Stimulated activated CD4-positive, alpha-beta T cell treated with anti-CD3 and anti-CD28 coated beads, Interleukin-12 subunit alpha, Interleukin-12 subunit beta, amount 100 ng/mL, for 4 hours (primary cell): ENCODE data around the gene ZNRF2.

Experiments used
- DNase-seq: peaks from one replicate; pipeline ENCODE4 v3.0.0-alpha.2; 2020

ZNRF2 gene

GRCh38 chr7:30284298-30285066 lies at the start of gene ZNRF2:
TSS of gene ZNRF2 (plus strand) at chr7:30284597. CDS start at chr7:30285358, 761 bp downstream.
- DNase-seq, result peak; percentile 98

- no peak for DNase-seq
Measured at GRCh38 chr7:30237271-30237695, 47.1 kb upstream of the ZNRF2 start.

DNA sequence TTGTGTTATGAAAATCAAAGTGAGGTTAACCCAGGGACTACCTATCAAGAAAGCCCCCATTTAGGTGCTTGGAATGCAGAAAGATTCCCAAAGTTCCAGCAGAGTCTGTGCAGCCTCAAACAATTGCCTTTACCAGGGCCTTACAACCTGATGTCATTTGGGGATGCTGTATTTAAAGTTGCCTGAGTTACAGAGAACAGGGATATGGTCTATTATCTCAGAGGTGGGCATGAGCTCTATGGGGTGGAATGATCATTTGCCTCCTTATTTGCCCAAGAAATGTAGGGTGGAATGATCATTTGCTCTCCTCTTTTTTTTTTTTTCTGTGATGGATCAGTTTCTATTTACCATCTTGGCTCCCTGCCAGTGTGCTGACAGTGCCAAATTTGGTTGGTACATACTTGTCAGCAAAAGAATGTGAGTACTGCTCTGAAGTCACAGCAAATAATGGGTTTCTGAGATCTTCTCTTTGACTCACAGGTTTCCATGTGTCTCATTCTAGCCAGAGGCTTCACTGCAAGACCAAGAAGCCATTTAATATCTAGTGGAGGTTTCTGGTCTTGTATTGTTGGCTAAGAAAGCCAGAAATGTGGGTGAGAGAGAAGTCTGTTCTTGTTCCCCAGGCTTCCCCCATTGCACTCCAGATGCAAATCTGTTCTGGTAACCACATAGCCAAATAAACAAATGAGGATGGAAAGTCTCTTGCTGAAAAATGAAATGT lies 45.5 kb upstream of the ZNRF2 start:
- DNase-seq, result no peak

GRCh38 chr7:30240106-30240800 lies 44.1 kb upstream of the ZNRF2 start:
- no peak for DNase-seq

DNA sequence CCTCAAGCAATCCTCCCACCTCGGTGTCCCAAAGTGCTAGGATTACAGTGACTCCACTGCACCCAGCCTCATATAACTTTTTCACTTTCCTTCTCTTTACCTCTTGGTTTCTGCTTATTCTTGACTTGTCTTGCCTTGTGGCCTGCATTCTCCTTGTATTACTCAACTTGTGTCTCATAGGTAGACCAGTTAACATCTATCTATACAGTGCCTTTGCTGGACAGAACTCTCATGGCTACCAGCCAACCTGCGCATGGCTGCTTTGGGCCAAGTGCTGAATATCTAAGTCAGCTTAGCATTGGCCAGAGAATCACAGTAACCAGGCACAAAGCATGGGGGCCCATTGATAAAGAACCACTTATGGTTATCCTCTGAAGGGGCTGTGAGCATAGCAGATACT lies 42.6 kb upstream of the ZNRF2 start:
- DNase-seq, result no peak

DNA sequence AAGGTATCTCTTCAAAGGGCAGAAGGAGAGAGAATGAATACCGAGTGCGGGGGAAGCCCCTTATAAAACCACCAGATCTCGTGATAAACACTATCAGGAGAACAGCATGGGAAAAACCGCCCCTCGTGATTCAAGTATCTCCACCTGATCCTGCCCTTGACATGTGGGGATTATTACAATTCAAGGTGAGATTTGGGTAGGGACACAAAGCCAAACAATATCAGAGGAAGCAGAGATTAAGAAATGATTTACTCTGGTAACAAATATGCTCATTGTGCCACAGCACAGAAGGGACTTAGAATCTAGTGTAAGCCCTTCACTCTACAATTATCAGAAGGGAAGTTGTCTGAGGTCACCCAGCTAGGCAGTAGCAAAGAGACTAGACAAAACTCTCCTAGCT lies 40.1 kb upstream of the ZNRF2 start:
- DNase-seq, result no peak

GRCh38 chr7:30245913-30246312 lies 38.5 kb upstream of the ZNRF2 start:
- no peak for DNase-seq

GRCh38 chr7:30246392-30246791 lies 38.0 kb upstream of the ZNRF2 start:
- DNase-seq, result no peak

DNA sequence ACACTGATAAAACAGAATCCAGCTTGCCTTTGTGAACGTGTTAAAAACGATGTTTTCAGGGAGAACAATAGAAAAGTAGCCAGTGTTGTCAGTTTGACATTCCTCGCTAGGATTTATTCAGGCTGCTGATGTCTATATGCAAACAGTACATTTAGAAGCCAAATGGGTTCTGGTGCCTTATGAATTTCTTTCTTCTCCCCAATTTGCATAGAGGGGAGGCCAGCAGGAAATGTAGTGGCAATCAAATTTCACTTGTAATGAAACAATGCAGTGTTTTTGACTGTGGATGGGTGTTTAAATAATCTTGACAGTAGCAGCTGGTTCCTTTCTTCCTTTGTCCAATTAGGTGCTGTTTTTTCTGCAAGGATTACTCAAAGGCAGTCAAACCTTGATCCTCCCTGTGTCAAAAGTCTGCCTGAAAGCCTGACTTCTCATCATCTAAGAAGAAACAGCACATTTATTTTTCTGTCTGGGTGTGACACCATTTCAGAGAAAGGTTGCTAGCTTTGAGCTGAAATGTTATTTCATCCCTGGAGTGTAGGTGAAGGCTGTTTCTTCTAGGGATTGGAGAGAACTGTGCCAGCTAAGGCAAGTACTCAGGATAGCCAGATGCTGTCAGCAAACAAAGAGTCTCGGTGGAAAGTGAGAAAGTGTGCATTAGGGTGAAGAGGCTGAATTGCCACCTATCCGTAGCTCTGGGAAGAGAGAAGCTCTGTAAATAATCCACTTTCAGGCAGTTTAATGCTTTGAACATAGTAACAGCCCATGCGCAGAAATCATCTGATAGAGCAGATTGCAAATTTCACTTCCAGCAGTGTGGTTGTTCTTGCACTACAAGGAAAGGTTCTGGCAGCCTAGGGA lies 36.6 kb upstream of the ZNRF2 start:
- no peak for DNase-seq

GRCh38 chr7:30249316-30249715 lies 35.1 kb upstream of the ZNRF2 start:
- DNase-seq, result no peak

GRCh38 chr7:30249986-30250774 lies 34.2 kb upstream of the ZNRF2 start:
- no peak for DNase-seq

DNA sequence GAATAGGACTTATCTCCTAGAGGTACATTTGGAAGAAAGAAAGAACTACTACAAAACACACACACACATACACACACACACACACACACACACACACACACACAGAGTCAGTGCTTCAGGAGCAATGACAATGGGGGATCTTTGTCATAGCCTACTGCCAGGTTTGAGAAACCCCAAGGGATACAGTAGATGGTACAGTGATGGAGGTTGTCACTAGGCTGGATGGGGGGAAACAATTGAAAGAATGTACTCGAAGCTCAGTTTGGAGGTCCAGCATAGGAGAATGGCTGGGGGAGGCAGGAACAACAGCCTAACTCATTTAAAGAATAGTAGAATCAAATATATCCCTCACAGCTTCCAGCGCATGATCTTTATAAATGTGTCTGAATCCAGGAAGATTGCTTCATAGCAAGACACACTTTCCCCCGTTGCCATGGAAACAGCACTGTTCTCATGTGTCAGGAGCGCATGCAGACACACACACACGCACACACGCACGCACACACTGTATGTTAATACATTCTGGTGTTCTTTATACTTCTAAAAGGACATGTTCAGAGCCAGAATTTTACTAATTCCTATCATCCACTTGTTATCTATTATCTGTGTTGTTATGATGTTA lies 32.6 kb upstream of the ZNRF2 start:
- DNase-seq, result no peak

GRCh38 chr7:30252885-30253795 lies 31.3 kb upstream of the ZNRF2 start:
- DNase-seq, result no peak

GRCh38 chr7:30253796-30254165 lies 30.6 kb upstream of the ZNRF2 start:
- DNase-seq, result no peak

DNA sequence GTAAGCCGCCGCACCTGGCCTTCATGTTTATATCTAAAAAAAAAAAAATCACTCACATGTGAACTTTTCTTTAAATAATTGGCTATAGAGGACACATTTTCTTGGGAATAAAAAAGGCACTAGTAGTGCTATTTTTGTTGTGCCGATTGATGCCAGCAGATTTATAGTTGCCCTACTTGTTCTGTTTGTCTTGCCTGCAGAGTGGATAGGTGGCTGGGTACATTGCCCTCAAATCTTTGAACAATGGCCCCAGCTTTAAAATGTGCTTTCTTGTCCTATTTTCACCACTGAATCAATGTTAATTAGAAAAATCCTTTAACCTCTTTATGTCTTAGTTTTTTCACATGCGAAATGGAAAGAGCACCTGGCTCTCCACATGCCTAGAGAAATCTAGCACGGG lies 30.1 kb upstream of the ZNRF2 start:
- no peak for DNase-seq

DNA sequence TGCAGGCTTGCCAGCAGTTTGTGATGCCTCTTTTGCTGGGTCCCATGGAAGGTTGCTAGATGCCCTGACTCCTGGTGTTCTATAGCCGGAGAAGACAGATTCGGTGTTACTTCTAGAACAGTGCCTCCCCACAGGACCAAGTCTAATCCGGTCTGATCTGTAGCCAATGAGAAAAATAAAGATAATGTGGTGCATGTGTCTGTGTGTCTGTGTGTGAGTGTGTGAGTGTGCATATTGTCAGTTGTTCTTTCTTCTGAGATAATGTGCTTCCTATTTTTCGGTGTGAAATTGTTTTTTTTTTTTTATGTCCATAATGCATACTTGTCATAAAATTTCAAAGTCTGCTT lies 29.7 kb upstream of the ZNRF2 start:
- DNase-seq, result no peak

DNA sequence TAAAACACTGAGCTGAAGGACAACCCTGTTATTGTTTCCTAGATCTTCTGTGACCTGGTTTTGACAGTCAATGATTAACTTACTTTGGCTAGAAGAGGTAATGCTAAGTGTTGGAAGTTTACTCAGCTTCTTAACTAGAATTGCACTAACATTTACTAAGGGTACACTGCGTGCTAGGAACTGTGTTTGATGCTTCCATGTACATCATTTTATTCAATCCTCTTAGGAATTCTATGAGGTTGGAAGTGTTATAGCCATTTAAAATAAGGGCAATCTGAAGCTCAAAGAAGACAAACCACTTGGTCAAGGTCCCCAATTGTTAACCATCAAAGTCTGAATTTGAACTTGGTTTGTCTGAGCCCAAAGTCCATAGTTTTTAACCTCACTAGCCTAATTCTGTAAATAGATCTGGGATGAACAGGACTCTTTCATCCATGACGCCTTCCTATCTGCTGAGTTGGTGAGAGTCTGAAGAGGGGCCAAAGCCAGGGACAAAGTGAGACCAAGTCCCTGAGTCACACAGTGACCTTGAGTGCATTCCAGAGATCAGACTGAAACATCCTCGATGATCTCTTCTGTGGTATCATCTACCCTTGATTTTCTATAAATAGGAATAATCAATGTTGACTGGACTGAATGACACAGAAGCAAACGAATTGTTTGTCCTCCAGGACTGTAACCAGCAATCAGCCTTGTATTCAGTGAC lies 29.2 kb upstream of the ZNRF2 start:
- DNase-seq, result no peak

GRCh38 chr7:30256349-30256858 lies 28.0 kb upstream of the ZNRF2 start:
- no peak for DNase-seq

DNA sequence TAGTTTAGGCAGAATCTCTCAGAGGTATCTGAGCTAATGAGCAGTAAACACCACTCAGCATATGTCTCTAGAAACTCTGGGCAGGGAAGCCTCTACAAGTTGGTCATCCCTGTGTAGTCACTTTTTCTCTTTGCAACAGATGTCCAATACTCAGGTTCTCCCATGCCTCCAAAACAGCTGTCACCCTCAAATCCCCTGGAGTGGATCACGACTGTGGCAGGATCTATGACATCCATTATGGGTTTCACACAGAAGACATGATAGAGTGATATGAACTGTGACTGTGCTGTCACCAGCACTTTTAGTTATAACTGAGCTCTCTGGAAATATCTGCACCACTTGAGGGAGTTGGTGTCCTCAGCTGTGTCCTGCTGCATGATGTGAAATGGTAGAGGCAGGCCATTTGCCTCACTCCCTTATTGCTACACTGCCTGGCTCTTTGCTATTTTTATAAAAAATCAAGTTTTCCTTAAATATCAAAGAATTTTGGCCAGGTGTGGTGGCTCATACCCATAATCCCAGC lies 24.1 kb upstream of the ZNRF2 start:
- no peak for DNase-seq
